ENCODE data around the gene NNAT.

- TF ChIP-seq CTCF (IDR thresholded peaks at IDR 0.05) (no peak), EZH2phosphoT487 (IDR thresholded peaks at IDR 0.05) (no peak), EZH2 (IDR thresholded peaks at IDR 0.05) (no peak)
Observed at GRCh38 chr20:37545516-37545915, 24.5 kb downstream of the NNAT start.
